HepG2 (cell line): Measurements from ENCODE around the gene IGFL1. TPM values are rescaled to one million over a fixed set of nuclear protein-coding genes. Genes with fewer than 3 reads are reported as not detected.

Experiments
- ATAC-seq: fragments of 200-7000 bp; cut with Tn5 transposase; 3 replicates; pipeline ENCODE4 v1.9.1; 2020; ENCODE audit warnings: mild to moderate bottlenecking, moderate library complexity
- BruUV-seq: library from RNA; stranded (reverse); fragments of 400-500 nt; replicated peaks from 2 replicates; lab custom pipeline; 2021; lab: Mats Ljungman, UMichigan
- CTCF ChIA-PET: fragments of 300-600 bp; formaldehyde crosslinking; extraction: SDS; loops from one replicate; lab custom pipeline; 2021; ENCODE audit warnings: low total read pairs, inconsistent platforms, low intra/inter-chr PET ratio; lab: Yijun Ruan, JAX
- POLR2A ChIA-PET: fragments of 350-600 bp; sonication (Branson Sonifier 250); formaldehyde crosslinking; loops from one replicate; lab custom pipeline; 2020; ENCODE audit warnings: antibody characterized with exemption, inconsistent platforms; lab: Yijun Ruan, JAX
- DNase-seq: peaks from one replicate; pipeline ENCODE4 v3.0.0-alpha.2; 2015; ENCODE audit warnings: low spot score
- FAIRE-seq: peaks from 3 replicates; lab custom pipeline; 2011; peaks lifted over from hg19 to GRCh38; lab: Jason Lieb, UNC
- H2AFZ ChIP-seq: one replicate; pipeline ENCODE4 v1.6.1; 2011; ENCODE audit warnings: low read length, inconsistent platforms
- H3K27ac ChIP-seq: fragments of 300-600 bp; 3 replicates; pipeline ENCODE4 v1.8.0; 2011; ENCODE audit warnings: mixed run types, mild to moderate bottlenecking, mixed read lengths, low read length, inconsistent platforms; ENCODE audit not compliant: insufficient read depth; ENCODE audit errors: extremely low read length
- H3K27me3 ChIP-seq, 2 experiments: fragments of 200-600 bp in 1 of 2; 2 replicates in 1 of 2; 3 replicates in 1 of 2; pipeline versions ENCODE4 v1.6.0 to v1.8.0; 2011; ENCODE audit warnings: low read length in 2 of 2, mild to moderate bottlenecking in 2 of 2, moderate library complexity in 2 of 2, inconsistent platforms in 1 of 2; ENCODE audit not compliant: insufficient read depth in 2 of 2, control insufficient read depth in 1 of 2
- H3K36me3 ChIP-seq, 2 experiments: fragments of 200-600 bp in 1 of 2; replicated peaks in 1 of 2; 2 replicates in 1 of 2; 3 replicates in 1 of 2; pipeline versions ENCODE4 v1.5.1 to v1.8.0; 2011; ENCODE audit warnings: low read length in 2 of 2, inconsistent platforms in 1 of 2; ENCODE audit not compliant: insufficient read depth in 2 of 2, control insufficient read depth in 1 of 2
- H3K4me1 ChIP-seq: 2 replicates; pipeline ENCODE4 v1.5.1; 2012; ENCODE audit warnings: low read length, inconsistent platforms; ENCODE audit not compliant: insufficient read depth
- H3K4me2 ChIP-seq: 2 replicates; pipeline ENCODE4 v1.6.0; 2011; ENCODE audit warnings: low read depth, low read length, inconsistent platforms
- H3K4me3 ChIP-seq, 3 experiments: fragments of 200-600 bp in 1 of 3; sonication (generic), shearing (Covaris generic) in 1 of 3; replicated peaks in 1 of 3; 2 replicates each; pipeline ENCODE4 v1.5.1; 2011 to 2016; ENCODE audit warnings: low read length in 3 of 3, inconsistent platforms in 2 of 3, low read depth in 2 of 3, mild to moderate bottlenecking in 2 of 3, control low read depth in 1 of 3, mixed read lengths in 1 of 3; ENCODE audit not compliant: insufficient read depth in 1 of 3
- H3K79me2 ChIP-seq: one replicate; pipeline ENCODE4 v1.6.1; 2011; ENCODE audit warnings: low read length, inconsistent platforms; ENCODE audit not compliant: insufficient read depth
- H3K9ac ChIP-seq: 2 replicates; pipeline ENCODE4 v1.6.0; 2011; ENCODE audit warnings: mild to moderate bottlenecking, low read depth, low read length, inconsistent platforms; ENCODE audit not compliant: insufficient read depth
- H3K9me3 ChIP-seq: 2 replicates; pipeline ENCODE4 v1.5.1; 2012; ENCODE audit warnings: mild to moderate bottlenecking, low read length
- H4K20me1 ChIP-seq: 2 replicates; pipeline ENCODE4 v1.6.0; 2011; ENCODE audit warnings: inconsistent platforms, mild to moderate bottlenecking, low read length, moderate library complexity; ENCODE audit not compliant: insufficient read depth
- CAMTA2 ChIP-seq: sonication (generic); formaldehyde crosslinking; IDR thresholded peaks from 2 replicates; pipeline ENCODE4 v1.4.0; 2020; ENCODE audit warnings: mild to moderate bottlenecking, missing genetic modification reagents, borderline replicate concordance
- ELF3 ChIP-seq: IDR thresholded peaks from 2 replicates; pipeline ENCODE4 v1.6.1; 2016; ENCODE audit warnings: missing genetic modification reagents, missing compliant biosample characterization
- HIC2 ChIP-seq: sonication (generic); formaldehyde crosslinking; IDR thresholded peaks from 2 replicates; pipeline ENCODE4 v1.9.0; 2022; ENCODE audit warnings: low read depth, missing genetic modification reagents
- KLF6 ChIP-seq: IDR thresholded peaks from 2 replicates; pipeline ENCODE4 v1.8.0; 2016; ENCODE audit warnings: missing biosample characterization, missing genetic modification reagents
- NFIB ChIP-seq: sonication (generic); formaldehyde crosslinking; IDR thresholded peaks from 2 replicates; pipeline ENCODE4 v1.9.0; 2021; ENCODE audit warnings: missing genetic modification reagents, mild to moderate bottlenecking, borderline replicate concordance
- PHF21A ChIP-seq: sonication (generic); formaldehyde crosslinking; IDR thresholded peaks from 2 replicates; pipeline ENCODE4 v1.5.0; 2020; ENCODE audit warnings: mild to moderate bottlenecking, missing genetic modification reagents
- RAD21 ChIP-seq: fragments of 450-650 bp; formaldehyde crosslinking; IDR thresholded peaks from 2 replicates; pipeline ENCODE4 v1.5.0; 2020; ENCODE audit warnings: mild to moderate bottlenecking
- SMARCC2 ChIP-seq: fragments of 450-650 bp; IDR thresholded peaks from 2 replicates; pipeline ENCODE4 v1.6.1; 2017; ENCODE audit warnings: antibody characterized with exemption, mild to moderate bottlenecking
- THRA ChIP-seq: sonication (generic); formaldehyde crosslinking; IDR thresholded peaks from 2 replicates; pipeline ENCODE4 v1.4.0; 2020; ENCODE audit warnings: missing genetic modification reagents, borderline replicate concordance
- ZFAT ChIP-seq: sonication (generic); formaldehyde crosslinking; conservative IDR thresholded peaks from 2 replicates; pipeline ENCODE4 v1.8.1; 2023; ENCODE audit warnings: missing genetic modification reagents, inconsistent platforms
- WGBS: methylation state at CpG from one replicate; pipeline ENCODE4 v1.1.6; 2017; ENCODE audit warnings: low lambda C conversion rate; 5-methylcytosine and 5-hydroxymethylcytosine counted together
- in situ Hi-C: cut with HindIII; loops from 2 replicates; pipeline ENCODE4 v1.10.0; 2017; ENCODE audit warnings: low pct_unique_long_range_greater_than_20kb; ENCODE audit not compliant: extremely low pct_ligation_motif_present
- intact Hi-C: fragments of 100-400 bp; cut with micrococcal nuclease; formaldehyde crosslinking; loops from one replicate; pipeline ENCODE4 v1.10.0; 2022; ENCODE audit not compliant: unreplicated experiment
- polyA plus RNA-seq, 8 experiments: library from polyadenylated mRNA; depleted of rRNA in 3 of 8; stranded (reverse) in 7 of 8; unstranded in 1 of 8; fragments of >200 nt; fragmentation: Illumina TruSeq in 4 of 8; extraction: Trizol in 4 of 8; gene quantifications; 2 replicates each; pipeline versions ENCODE4 v1.2.1 to v1.2.3, GENCODE V29; 2011 to 2016; ENCODE audit warnings: low read depth in 4 of 8, missing spikeins in 1 of 8, mixed read lengths in 1 of 8; ENCODE audit not compliant: insufficient read depth in 1 of 8
- total RNA-seq, 5 experiments: library from RNA; depleted of rRNA; stranded (reverse); fragments of >200 nt; fragmentation: Illumina TruSeq; extraction: Trizol; gene quantifications; 2 replicates each; pipeline ENCODE4 v1.2.3, GENCODE V29; 2016; ENCODE audit warnings: low read depth in 1 of 5

IGFL1 gene
- total and polyA plus RNA-seq, 2 of the 13 experiments (the other 11 are each of a cell fraction or from before 2014, with no cell fraction given), result not detected

GRCh38 chr19:46218160-46218559 is 11.4 kb upstream of the IGFL1 start (continued):
- TF ChIP-seq ELF3 (CRISPR knock-in tag), result peak; percentile 40; the same call in 1 of the 2 replicates
- TF ChIP-seq ZFAT (CRISPR knock-in tag), result no peak
- no peak for TF ChIP-seq HIC2 (CRISPR knock-in tag)
- TF ChIP-seq SMARCC2, result no peak
- TF ChIP-seq KLF6 (CRISPR knock-in tag), result peak; percentile 70; the same call in 1 of the 2 replicates

GRCh38 chr19:46220038-46220615 is 9.4 kb upstream of the IGFL1 start:
- Histone ChIP-seq H3K9me3 (no peaks in the 10 kb centered on the region), H2AFZ (no peak overlapping the region), H3K27me3 (peaks cover 0 to 9% of the 10 kb centered on the region in 2 experiments; a peak in 3 of 5 replicates), H3K4me2 (no peak overlapping the region), H4K20me1 (no peaks in the 10 kb centered on the region), H3K4me1 (no peaks in the 10 kb centered on the region), H3K27ac (no peak overlapping the region), H3K9ac (no peak overlapping the region), H3K4me3 (no peak overlapping the region), H3K79me2 (no peaks in the 10 kb centered on the region), H3K36me3 (no peaks in the 10 kb centered on the region)
- no TSS peak for BruUV-seq
- TF ChIP-seq RAD21 (CRISPR knock-in tag) (no peak), CAMTA2 (no peak), THRA (CRISPR knock-in tag) (no peak), NFIB (no peak), PHF21A (CRISPR knock-in tag) (no peak)
- WGBS, result 17% methylated on average over 3 of the region's 8 CpGs
- FAIRE-seq (no peak), ATAC-seq (no peak), DNase-seq (no peak)
- POLR2A ChIA-PET, result no interaction called here
- in situ Hi-C loops, result no loop called here
- intact Hi-C loops, result no loop called here
- CTCF ChIA-PET, result no interaction called here
